ENCODE measurements around the gene BRIP1.

BRIP1 gene

GRCh38 chr17:61753696-61754095, 109.6 kb downstream of the BRIP1 start:
- no peak overlapping the region for H3K4me3 Mint-ChIP-seq
- no peak overlapping the region for H3K27ac Mint-ChIP-seq
- DNase-seq (no peak), ATAC-seq (replicated peaks) (no peak)
- no peaks in the 10 kb centered on the region for H3K27me3 Mint-ChIP-seq
- peaks cover 0 to 4% of the 10 kb centered on the region in 2 donors for H3K4me1 Mint-ChIP-seq (ENCODE audit: low read depth in 2 of 2)
- no peaks in the 10 kb centered on the region for H3K36me3 Mint-ChIP-seq (ENCODE audit: insufficient read depth)
- H3K9me3 Mint-ChIP-seq, result no peaks in the 10 kb centered on the region

DNA sequence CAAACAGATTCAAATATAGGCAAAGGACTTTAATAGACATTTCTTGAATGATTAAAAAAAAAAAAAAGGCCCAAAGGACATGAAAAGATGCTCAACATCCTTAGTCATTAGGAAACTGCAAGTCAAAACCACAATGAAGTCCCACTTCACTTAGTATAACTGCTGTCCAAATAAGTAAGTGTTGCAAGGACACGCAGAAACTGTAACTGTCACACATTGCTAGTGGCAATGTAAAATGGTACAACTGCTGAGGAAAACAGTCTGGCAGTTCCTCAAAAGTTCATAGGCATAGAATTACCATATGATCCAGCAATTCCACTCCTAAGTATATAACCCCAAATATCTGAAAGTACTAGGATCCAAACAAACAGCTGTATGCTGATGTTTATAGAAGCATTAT, 112.7 kb downstream of the BRIP1 start:
- Mint-ChIP-seq H3K36me3 (ENCODE audit: insufficient read depth) (no peaks in the 10 kb centered on the region), H3K27me3 (no peaks in the 10 kb centered on the region), H3K27ac (no peak overlapping the region), H3K9me3 (peaks cover 0 to 8% of the 10 kb centered on the region in 2 donors), H3K4me1 (ENCODE audit: low read depth in 2 of 2) (no peaks in the 10 kb centered on the region), H3K4me3 (no peak overlapping the region)
- ATAC-seq (replicated peaks), result no peak
- DNase-seq, result no peak

DNA sequence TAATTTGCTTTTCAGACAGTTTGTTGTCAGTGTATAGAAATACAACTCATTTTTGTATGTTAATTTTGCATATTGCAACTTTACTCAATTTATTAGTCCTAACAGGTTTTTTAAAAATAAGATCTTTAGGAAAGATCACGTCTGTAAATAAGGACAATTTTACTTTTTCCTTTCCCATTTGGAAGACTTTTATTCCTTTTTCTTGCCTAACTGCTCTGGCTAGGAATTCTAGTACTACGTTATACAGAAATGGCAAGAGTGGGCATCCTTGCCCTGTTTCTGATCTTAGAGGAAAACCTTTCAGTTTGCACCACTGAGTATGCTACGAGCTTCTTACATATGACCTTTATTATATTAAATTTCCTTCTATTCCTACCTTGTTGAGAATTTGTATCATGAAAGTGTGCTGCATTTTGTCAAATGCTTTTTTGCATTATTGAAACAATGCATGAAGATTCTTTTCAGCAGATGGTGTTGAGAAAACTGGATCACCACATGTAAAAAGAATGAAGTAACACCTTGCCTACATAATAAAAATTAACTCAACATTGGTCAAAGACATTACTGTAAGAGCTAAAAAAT, 113.4 kb downstream of the BRIP1 start:
- Mint-ChIP-seq H3K27me3 (no peaks in the 10 kb centered on the region), H3K27ac (no peak overlapping the region), H3K36me3 (ENCODE audit: insufficient read depth) (no peaks in the 10 kb centered on the region), H3K4me1 (ENCODE audit: low read depth in 2 of 2) (no peaks in the 10 kb centered on the region), H3K4me3 (no peak overlapping the region), H3K9me3 (peaks cover 0 to 8% of the 10 kb centered on the region in 2 donors)
- ATAC-seq (replicated peaks), result no peak
- no peak for DNase-seq

GRCh38 chr17:61746248-61746985, 116.9 kb downstream of the BRIP1 start:
- Mint-ChIP-seq H3K9me3 (peaks cover under 1 to 8% of the 10 kb centered on the region in 2 donors), H3K4me3 (no peak overlapping the region), H3K27me3 (no peaks in the 10 kb centered on the region), H3K27ac (no peak overlapping the region), H3K4me1 (ENCODE audit: low read depth in 2 of 2) (no peaks in the 10 kb centered on the region), H3K36me3 (ENCODE audit: insufficient read depth) (no peaks in the 10 kb centered on the region)
- ATAC-seq (replicated peaks) (no peak), DNase-seq (no peak)

DNA sequence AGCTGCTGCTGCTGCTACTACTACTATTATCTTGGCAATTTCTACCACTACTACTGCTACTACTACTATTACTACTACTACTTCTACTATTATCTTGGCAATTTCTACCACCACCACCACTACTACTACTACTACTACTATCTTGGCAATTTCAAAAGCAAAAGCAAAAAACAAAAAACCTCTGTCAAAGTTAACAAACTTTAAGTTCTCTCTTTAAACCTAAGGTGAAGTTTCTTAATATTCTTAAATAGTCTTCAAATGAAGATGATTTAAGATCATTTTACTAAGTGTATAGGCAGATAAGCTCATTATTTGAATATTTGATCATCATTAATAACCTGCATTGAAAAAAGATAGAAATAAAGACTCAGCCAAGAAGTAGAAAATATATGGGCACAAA, 118.5 kb downstream of the BRIP1 start:
- Mint-ChIP-seq H3K4me3 (no peak overlapping the region), H3K9me3 (peaks cover 3 to 8% of the 10 kb centered on the region in 2 donors), H3K4me1 (ENCODE audit: low read depth in 2 of 2) (no peaks in the 10 kb centered on the region), H3K36me3 (ENCODE audit: insufficient read depth) (no peaks in the 10 kb centered on the region), H3K27me3 (no peaks in the 10 kb centered on the region), H3K27ac (no peak overlapping the region)
- ATAC-seq (replicated peaks) (no peak), DNase-seq (no peak)

DNA sequence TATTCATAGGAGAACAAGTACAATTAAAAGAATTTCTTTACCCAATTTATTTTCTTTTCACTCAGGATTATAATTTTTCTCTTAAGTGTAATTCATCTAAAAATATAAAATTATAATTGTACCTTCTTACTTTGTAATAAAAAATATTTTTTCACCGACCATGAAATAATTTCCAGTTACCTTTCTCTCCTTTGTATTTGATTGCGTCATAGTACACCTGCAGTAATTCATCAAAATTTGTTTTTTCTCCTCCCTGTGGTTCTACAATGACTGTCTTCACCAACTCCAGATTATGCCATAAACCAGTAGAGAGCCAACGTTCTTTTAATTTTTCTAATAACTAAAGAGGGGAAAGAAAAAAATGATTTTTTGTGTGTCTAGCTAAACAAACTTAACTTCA, 119.1 kb downstream of the BRIP1 start:
- H3K27me3 Mint-ChIP-seq, result no peaks in the 10 kb centered on the region
- DNase-seq (no peak), ATAC-seq (replicated peaks) (no peak)
- H3K4me3 Mint-ChIP-seq, result no peak overlapping the region
- H3K27ac Mint-ChIP-seq, result no peak overlapping the region
- H3K9me3 Mint-ChIP-seq, result peaks cover 3 to 8% of the 10 kb centered on the region in 2 donors
- H3K4me1 Mint-ChIP-seq (ENCODE audit: low read depth in 2 of 2), result no peaks in the 10 kb centered on the region
- no peaks in the 10 kb centered on the region for H3K36me3 Mint-ChIP-seq (ENCODE audit: insufficient read depth)

DNA sequence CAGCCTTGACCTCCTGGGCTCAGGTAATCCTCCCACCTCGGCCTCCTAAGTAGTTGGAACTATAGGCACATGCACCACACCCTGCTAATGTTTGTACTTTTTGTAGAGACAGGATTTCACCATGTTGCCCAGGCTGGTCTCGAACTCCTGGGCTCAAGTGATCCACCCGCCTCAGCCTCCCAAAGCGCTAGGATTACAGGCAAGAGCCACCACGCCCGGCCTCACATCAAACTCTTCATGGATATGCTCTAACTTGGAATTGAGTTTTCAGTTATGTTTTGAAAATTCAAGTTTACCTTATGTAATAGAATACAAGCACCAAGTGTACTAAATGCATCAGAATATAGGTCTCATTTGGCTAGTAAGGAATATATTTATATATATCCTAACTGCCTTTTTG, 119.6 kb downstream of the BRIP1 start:
- Mint-ChIP-seq H3K36me3 (ENCODE audit: insufficient read depth) (no peaks in the 10 kb centered on the region), H3K4me1 (ENCODE audit: low read depth in 2 of 2) (no peaks in the 10 kb centered on the region), H3K27me3 (no peaks in the 10 kb centered on the region), H3K27ac (no peak overlapping the region), H3K9me3 (peaks cover 3 to 8% of the 10 kb centered on the region in 2 donors), H3K4me3 (no peak overlapping the region)
- ATAC-seq (replicated peaks) (no peak), DNase-seq (no peak)

- Mint-ChIP-seq H3K36me3 (ENCODE audit: insufficient read depth) (no peaks in the 10 kb centered on the region), H3K27ac (no peak overlapping the region), H3K4me1 (ENCODE audit: low read depth in 2 of 2) (no peaks in the 10 kb centered on the region), H3K4me3 (no peak overlapping the region), H3K27me3 (no peaks in the 10 kb centered on the region), H3K9me3 (peaks cover 0 to 3% of the 10 kb centered on the region in 2 donors)
- ATAC-seq (replicated peaks) (no peak), DNase-seq (no peak)
These were observed 124.3 kb downstream of the BRIP1 start for GRCh38 chr17:61739002-61739401.

- Mint-ChIP-seq H3K36me3 (ENCODE audit: insufficient read depth) (no peaks in the 10 kb centered on the region), H3K27ac (no peak overlapping the region), H3K9me3 (peaks cover 0 to 3% of the 10 kb centered on the region in 2 donors), H3K4me1 (ENCODE audit: low read depth in 2 of 2) (no peaks in the 10 kb centered on the region), H3K4me3 (no peak overlapping the region), H3K27me3 (no peaks in the 10 kb centered on the region)
- no peak for ATAC-seq (replicated peaks)
- no peak for DNase-seq
These were observed 125.1 kb downstream of the BRIP1 start for GRCh38 chr17:61738249-61738648.

DNA sequence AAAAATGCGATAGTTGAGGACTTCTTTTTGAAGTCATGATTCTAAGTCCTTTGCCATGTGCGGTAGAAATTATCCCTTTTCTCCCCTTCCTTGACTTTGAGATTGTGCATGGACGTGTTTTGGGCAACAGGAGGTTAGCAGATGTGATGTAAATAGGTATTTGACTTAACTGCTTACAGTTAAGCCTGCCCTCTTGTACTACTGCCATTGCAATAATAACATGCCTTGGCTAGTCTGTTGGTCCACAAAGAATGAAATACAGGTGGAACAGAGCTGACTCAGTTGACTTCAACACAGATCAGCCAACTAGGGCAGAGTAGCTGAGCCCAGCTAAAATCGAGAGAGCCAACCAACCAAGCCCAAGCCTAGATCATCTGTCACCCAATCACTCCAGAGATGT, 125.5 kb downstream of the BRIP1 start:
- no peaks in the 10 kb centered on the region for H3K4me1 Mint-ChIP-seq (ENCODE audit: low read depth in 2 of 2)
- H3K27ac Mint-ChIP-seq, result no peak overlapping the region
- ATAC-seq (replicated peaks), result no peak
- H3K27me3 Mint-ChIP-seq, result no peaks in the 10 kb centered on the region
- no peak overlapping the region for H3K4me3 Mint-ChIP-seq
- H3K9me3 Mint-ChIP-seq, result peaks cover 0 to 3% of the 10 kb centered on the region in 2 donors
- DNase-seq, result no peak
- H3K36me3 Mint-ChIP-seq (ENCODE audit: insufficient read depth), result no peaks in the 10 kb centered on the region

DNA sequence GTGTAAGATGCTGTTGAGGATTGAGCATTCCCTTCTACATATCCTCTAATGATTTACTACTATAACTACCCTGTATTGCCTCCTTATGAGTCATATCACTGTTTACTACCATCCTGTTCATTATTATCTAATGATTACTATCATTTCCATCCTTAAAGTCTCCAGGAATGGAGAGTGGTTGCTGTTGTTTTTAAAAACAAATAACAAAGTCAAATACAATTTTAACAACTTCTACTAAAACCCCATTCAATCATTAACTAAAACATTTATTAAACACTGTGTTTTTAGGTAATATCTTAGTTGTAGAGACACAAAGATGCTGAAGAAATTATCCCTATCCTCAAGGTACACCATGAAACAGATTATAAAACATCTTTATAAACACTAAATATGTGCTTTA, 126.9 kb downstream of the BRIP1 start:
- no peak for DNase-seq
- Mint-ChIP-seq H3K4me1 (ENCODE audit: low read depth in 2 of 2) (no peaks in the 10 kb centered on the region), H3K27ac (no peak overlapping the region), H3K9me3 (peaks cover 0 to 3% of the 10 kb centered on the region in 2 donors), H3K4me3 (no peak overlapping the region), H3K36me3 (ENCODE audit: insufficient read depth) (no peaks in the 10 kb centered on the region), H3K27me3 (no peaks in the 10 kb centered on the region)
- ATAC-seq (replicated peaks), result no peak

GRCh38 chr17:61735807-61736206, 127.5 kb downstream of the BRIP1 start:
- no peaks in the 10 kb centered on the region for H3K4me1 Mint-ChIP-seq (ENCODE audit: low read depth in 2 of 2)
- no peak overlapping the region for H3K27ac Mint-ChIP-seq
- DNase-seq (no peak), ATAC-seq (replicated peaks) (no peak)
- H3K4me3 Mint-ChIP-seq, result no peak overlapping the region
- H3K36me3 Mint-ChIP-seq (ENCODE audit: insufficient read depth), result no peaks in the 10 kb centered on the region
- no peaks in the 10 kb centered on the region for H3K9me3 Mint-ChIP-seq
- H3K27me3 Mint-ChIP-seq, result no peaks in the 10 kb centered on the region

- DNase-seq, result no peak
- no peaks in the 10 kb centered on the region for H3K9me3 Mint-ChIP-seq
- no peaks in the 10 kb centered on the region for H3K4me1 Mint-ChIP-seq (ENCODE audit: low read depth in 2 of 2)
- ATAC-seq (replicated peaks), result no peak
- H3K27me3 Mint-ChIP-seq, result no peaks in the 10 kb centered on the region
- no peak overlapping the region for H3K4me3 Mint-ChIP-seq
- no peak overlapping the region for H3K27ac Mint-ChIP-seq
- H3K36me3 Mint-ChIP-seq (ENCODE audit: insufficient read depth), result no peaks in the 10 kb centered on the region
These were observed 128.9 kb downstream of the BRIP1 start for GRCh38 chr17:61734466-61734865.

DNA sequence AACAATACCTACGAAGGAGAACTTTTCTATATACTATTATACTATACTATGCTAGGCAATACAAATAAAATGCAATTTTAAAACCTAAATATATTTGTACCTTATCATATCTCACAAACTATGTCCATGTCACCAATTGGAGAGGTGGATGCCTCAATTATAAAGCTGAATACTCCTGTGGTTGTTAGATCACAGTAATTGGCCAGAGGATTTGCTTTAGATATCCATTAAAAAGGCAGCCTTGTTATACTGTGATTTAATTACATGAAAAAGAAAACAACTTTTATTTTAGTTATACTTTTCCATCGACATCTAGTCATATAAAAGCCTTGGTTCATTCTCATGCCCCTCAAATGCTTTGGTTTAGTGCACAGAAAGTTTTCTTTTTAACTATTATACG, 129.3 kb downstream of the BRIP1 start:
- no peaks in the 10 kb centered on the region for H3K36me3 Mint-ChIP-seq (ENCODE audit: insufficient read depth)
- no peak for DNase-seq
- no peak overlapping the region for H3K4me3 Mint-ChIP-seq
- no peaks in the 10 kb centered on the region for H3K9me3 Mint-ChIP-seq
- H3K27ac Mint-ChIP-seq, result no peak overlapping the region
- no peak for ATAC-seq (replicated peaks)
- no peaks in the 10 kb centered on the region for H3K27me3 Mint-ChIP-seq
- H3K4me1 Mint-ChIP-seq (ENCODE audit: low read depth in 2 of 2), result no peaks in the 10 kb centered on the region
